BJ (cell line): ENCODE measurements around the gene CNTN5. TPM values are rescaled to one million over a fixed set of nuclear protein-coding genes. Genes with fewer than 3 reads are reported as not detected.

Experiments
- CTCF ChIA-PET: fragments of 350-600 bp; formaldehyde crosslinking; extraction: SDS; loops from one replicate; lab custom pipeline; 2021; ENCODE audit warnings: antibody characterized with exemption, inconsistent platforms; lab: Yijun Ruan, JAX
- POLR2A ChIA-PET: fragments of 300-600 bp; sonication (Branson Sonifier 250); formaldehyde crosslinking; extraction: SDS; loops from one replicate; lab custom pipeline; 2021; ENCODE audit warnings: antibody characterized with exemption; lab: Charles Lee
- DNase-seq: peaks from one replicate; pipeline ENCODE4 v3.0.0-alpha.2; 2011; ENCODE audit warnings: low read depth
- H3K27me3 ChIP-seq: 2 replicates; pipeline ENCODE4 v1.6.0; 2011; ENCODE audit warnings: low read length; ENCODE audit not compliant: control insufficient read depth, insufficient read depth
- H3K36me3 ChIP-seq: 2 replicates; pipeline ENCODE4 v1.5.1; 2011; ENCODE audit warnings: low read length; ENCODE audit not compliant: control insufficient read depth, insufficient read depth
- H3K4me3 ChIP-seq: 2 replicates; pipeline ENCODE4 v1.5.1; 2011; ENCODE audit warnings: low read depth, mild to moderate bottlenecking, control low read depth, low read length
- CTCF ChIP-seq: IDR thresholded peaks from 2 replicates; pipeline ENCODE4 v1.5.1; 2011; ENCODE audit warnings: low read depth, mild to moderate bottlenecking, control low read depth, inconsistent platforms, low read length, moderate library complexity; ENCODE audit not compliant: insufficient read depth
- polyA plus RNA-seq: library from polyadenylated mRNA; depleted of rRNA; stranded (reverse); fragments of >200 nt; gene quantifications from 2 replicates; pipeline ENCODE4 v1.2.3, GENCODE V29; 2011

CNTN5 gene
- polyA plus RNA-seq, 1 experiment, result not detected

GRCh38 chr11:99246199-99246598 lies 225.4 kb downstream of the CNTN5 start:
- CTCF ChIA-PET, result no interaction called here

GRCh38 chr11:99256614-99257013 lies 235.9 kb downstream of the CNTN5 start:
- CTCF ChIA-PET, result no interaction called here
- Histone ChIP-seq H3K36me3 (no peaks in the 10 kb centered on the region), H3K27me3 (no peaks in the 10 kb centered on the region), H3K4me3 (no peak overlapping the region)
- DNase-seq, result no peak
- TF ChIP-seq CTCF, result no peak
- POLR2A ChIA-PET, result no interaction called here

More at GRCh38 chr11:99246199-99246598, 225.4 kb downstream of the CNTN5 start:
- Histone ChIP-seq H3K27me3 (no peaks in the 10 kb centered on the region), H3K4me3 (no peak overlapping the region), H3K36me3 (no peaks in the 10 kb centered on the region)
- POLR2A ChIA-PET, result no interaction called here
- DNase-seq, result no peak
- TF ChIP-seq CTCF, result no peak

GRCh38 chr11:99257131-99257530 lies 236.4 kb downstream of the CNTN5 start:
- CTCF ChIA-PET, result no interaction called here
- H3K27me3 ChIP-seq, result no peaks in the 10 kb centered on the region
- DNase-seq, result no peak
- H3K4me3 ChIP-seq, result no peak overlapping the region
- POLR2A ChIA-PET, result no interaction called here
- no peak for TF ChIP-seq CTCF
- H3K36me3 ChIP-seq, result no peaks in the 10 kb centered on the region

- H3K4me3 ChIP-seq, result no peak overlapping the region
- no peak for DNase-seq
- no peaks in the 10 kb centered on the region for H3K27me3 ChIP-seq
- POLR2A ChIA-PET, result no interaction called here
- H3K36me3 ChIP-seq, result no peaks in the 10 kb centered on the region
- CTCF ChIA-PET, result no interaction called here
- TF ChIP-seq CTCF, result no peak
These were observed 239.9 kb downstream of the CNTN5 start for GRCh38 chr11:99260696-99261095.

- Histone ChIP-seq H3K36me3 (no peaks in the 10 kb centered on the region), H3K4me3 (no peak overlapping the region), H3K27me3 (no peaks in the 10 kb centered on the region)
- no peak for TF ChIP-seq CTCF
- POLR2A ChIA-PET, result no interaction called here
- DNase-seq, result no peak
- CTCF ChIA-PET, result no interaction called here
These were observed 248.1 kb downstream of the CNTN5 start for GRCh38 chr11:99268886-99269285.
